ENCODE data around the gene PPM1L. TPM values are rescaled to one million over a fixed set of nuclear protein-coding genes. Genes with fewer than 3 reads are reported as not detected.

The PPM1L gene
- total RNA-seq, 2 donors from 2014 or later = 7.6 to 13.7 TPM

DNA sequence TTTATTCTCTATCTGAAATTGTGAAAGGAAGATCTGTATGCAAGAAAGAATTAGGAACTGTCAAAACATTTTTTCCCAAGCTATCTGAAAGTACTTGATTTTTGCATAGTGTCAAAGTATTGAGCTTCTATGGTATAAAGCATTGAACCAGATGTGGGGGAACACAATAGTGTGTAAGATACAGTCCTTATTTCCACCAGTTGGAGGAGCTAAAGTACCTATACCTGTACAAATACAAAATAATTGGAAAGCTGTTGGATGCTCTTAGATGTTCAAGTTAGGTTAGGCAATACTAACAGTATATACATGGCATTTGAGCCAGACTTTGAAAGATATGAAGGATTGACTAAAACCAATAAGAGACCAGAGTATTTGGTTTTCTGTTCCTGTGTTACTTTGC is 200.8 kb downstream of the PPM1L start:
- peaks cover 9% of the 10 kb centered on the region for H3K4me1 ChIP-seq
- ATAC-seq = no peak
- H3K27me3 ChIP-seq = no peaks in the 10 kb centered on the region
- TF ChIP-seq POLR2A (IDR thresholded peaks at IDR 0.05) = no peak
- peak in 5 of 7 experiments; percentile 22 to 44 (median 35) for TF ChIP-seq CTCF (IDR thresholded peaks at IDR 0.05)
- no peaks in the 10 kb centered on the region for H3K9me3 ChIP-seq
- no peaks in the 10 kb centered on the region for H3K36me3 ChIP-seq (replicated peaks in 1 of 2; ENCODE audit: insufficient read depth in 1 of 2, low read depth in 2 of 2)
- H3K4me3 ChIP-seq = no peak overlapping the region
- no peak for DNase-seq
- intact Hi-C loops (cut with DNase I) = no loop called here
- H3K27ac ChIP-seq = no peak overlapping the region

DNA sequence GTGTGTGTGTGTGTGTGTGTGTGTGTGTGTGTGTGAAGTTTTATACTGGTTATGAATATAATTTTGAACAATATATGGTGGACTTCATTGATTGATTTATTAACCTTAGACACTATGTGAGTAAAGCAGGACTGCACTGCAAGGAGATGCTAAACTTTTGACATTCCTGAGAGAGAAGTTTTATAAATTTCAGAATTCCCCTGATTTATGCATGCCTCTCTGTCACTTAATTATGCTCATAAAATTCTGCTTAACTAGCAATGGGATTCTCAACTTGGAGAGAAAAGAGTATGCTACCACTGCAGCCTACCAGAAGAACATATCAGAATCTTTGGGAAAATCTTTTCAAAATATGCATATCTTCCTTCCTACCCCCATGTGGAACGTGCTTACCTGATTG is 204.5 kb downstream of the PPM1L start:
- Histone ChIP-seq H3K4me1 (no peaks in the 10 kb centered on the region), H3K4me3 (no peak overlapping the region), H3K27me3 (no peaks in the 10 kb centered on the region), H3K36me3 (replicated peaks in 1 of 2; ENCODE audit: insufficient read depth in 1 of 2, low read depth in 2 of 2) (no peaks in the 10 kb centered on the region), H3K9me3 (no peaks in the 10 kb centered on the region), H3K27ac (no peak overlapping the region)
- intact Hi-C loops (cut with DNase I) = no loop called here
- ATAC-seq (no peak), DNase-seq (no peak)
- 81 to 93% methylated on average over 1 of the region's 1 CpG for WGBS, 2 donors
- TF ChIP-seq CTCF (IDR thresholded peaks at IDR 0.05) (no peak), POLR2A (IDR thresholded peaks at IDR 0.05) (no peak)

DNA sequence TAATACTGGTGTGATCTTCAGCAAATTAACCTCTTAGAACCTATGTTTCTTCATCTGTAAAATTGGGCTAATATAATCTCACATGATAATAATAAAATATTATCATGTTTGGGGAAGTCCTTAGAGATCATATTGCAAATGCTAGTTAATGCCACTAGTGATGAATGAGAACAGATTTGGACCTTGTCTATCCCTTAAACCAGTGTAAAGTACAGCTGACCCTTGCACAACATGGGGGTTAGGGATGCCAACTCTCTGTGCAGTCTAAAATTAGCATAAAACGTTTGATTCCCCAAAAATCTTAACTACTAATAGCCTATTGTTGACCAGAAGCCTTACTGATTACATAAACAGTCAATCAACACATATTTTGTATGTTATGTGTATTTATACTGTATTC is 207.9 kb downstream of the PPM1L start:
- H3K4me1 ChIP-seq = no peaks in the 10 kb centered on the region

GRCh38 chr3:160968761-160969160 is 212.7 kb downstream of the PPM1L start:
- TF ChIP-seq POLR2A (IDR thresholded peaks at IDR 0.05) (no peak), CTCF (IDR thresholded peaks at IDR 0.05) (no peak)
- ATAC-seq = no peak
- Histone ChIP-seq H3K27ac (no peak overlapping the region), H3K4me3 (no peak overlapping the region), H3K27me3 (no peaks in the 10 kb centered on the region), H3K4me1 (no peaks in the 10 kb centered on the region), H3K36me3 (replicated peaks in 1 of 2; ENCODE audit: insufficient read depth in 1 of 2, low read depth in 2 of 2) (no peaks in the 10 kb centered on the region), H3K9me3 (no peaks in the 10 kb centered on the region)
- DNase-seq = no peak
- intact Hi-C loops (cut with DNase I) = no loop called here
- 40 to 46% methylated on average over 2 of the region's 2 CpGs for WGBS, 2 donors

More for the DNA sequence above, 207.9 kb downstream of the PPM1L start:
- Histone ChIP-seq H3K4me3 (no peak overlapping the region), H3K27ac (no peak overlapping the region), H3K27me3 (no peaks in the 10 kb centered on the region), H3K36me3 (replicated peaks in 1 of 2; ENCODE audit: insufficient read depth in 1 of 2, low read depth in 2 of 2) (no peaks in the 10 kb centered on the region), H3K9me3 (no peaks in the 10 kb centered on the region)
- DNase-seq (no peak), ATAC-seq (no peak)
- TF ChIP-seq POLR2A (IDR thresholded peaks at IDR 0.05) (no peak), CTCF (IDR thresholded peaks at IDR 0.05) (no peak)
- 10 to 40% methylated on average over 1 of the region's 1 CpG for WGBS, 2 donors
- intact Hi-C loops (cut with DNase I) = no loop called here

DNA sequence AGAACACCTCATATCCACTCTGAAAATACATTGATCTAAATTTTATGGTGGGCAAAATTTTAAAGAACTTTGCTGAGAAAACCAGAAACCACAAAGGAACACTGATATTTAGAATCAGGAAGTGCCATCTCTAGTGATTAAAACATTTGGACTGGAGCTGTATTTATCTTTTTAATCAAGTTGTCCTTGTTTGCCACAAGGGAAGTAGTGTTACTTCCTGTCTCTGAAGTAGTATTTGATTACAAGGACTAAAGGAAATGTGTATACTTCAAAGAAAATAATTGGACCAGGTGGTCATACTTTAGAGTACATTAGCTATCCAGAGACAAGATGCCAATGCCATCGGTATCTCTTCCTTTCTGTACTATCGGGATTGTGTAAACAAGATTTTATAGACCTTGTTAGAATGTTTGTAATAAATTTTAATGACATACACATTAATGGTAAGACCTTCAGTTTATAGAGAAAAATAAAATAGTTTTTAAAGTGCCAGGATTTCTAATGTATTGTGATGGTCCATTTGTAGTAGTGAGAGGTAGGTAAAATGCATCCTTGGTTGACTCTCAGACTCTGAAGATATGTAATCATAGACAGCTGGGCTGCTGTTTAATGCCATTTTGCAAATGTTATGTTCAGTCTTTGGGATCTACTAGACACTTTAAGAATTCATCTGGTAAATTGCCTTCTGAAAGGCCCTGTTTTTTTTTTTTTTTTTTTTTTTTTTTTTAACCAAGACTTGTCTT is 217.2 kb downstream of the PPM1L start:
- Histone ChIP-seq H3K27me3 (no peaks in the 10 kb centered on the region), H3K27ac (no peak overlapping the region), H3K9me3 (no peaks in the 10 kb centered on the region), H3K4me3 (no peak overlapping the region), H3K36me3 (replicated peaks in 1 of 2; ENCODE audit: insufficient read depth in 1 of 2, low read depth in 2 of 2) (no peaks in the 10 kb centered on the region), H3K4me1 (no peaks in the 10 kb centered on the region)
- DNase-seq (no peak), ATAC-seq (no peak)
- 44 to 60% methylated on average over 2 of the region's 2 CpGs for WGBS, 2 donors
- TF ChIP-seq POLR2A (IDR thresholded peaks at IDR 0.05) (no peak), CTCF (IDR thresholded peaks at IDR 0.05) (no peak)
- intact Hi-C loops (cut with DNase I) = no loop called here
